MCF 10A (cell line): ENCODE results near the gene GFER. TPM values are rescaled to one million over a fixed set of nuclear protein-coding genes. Genes with fewer than 3 reads are reported as not detected.
A peak's percentile ranks its signal among the peaks of the same experiment; 100 is the strongest.

Experiments used
- BruUV-seq: library from RNA; stranded (reverse); fragments of 400-500 nt; replicated peaks from 2 replicates; lab custom pipeline; 2021; lab: Mats Ljungman, UMichigan
- CTCF ChIA-PET: fragments of 300-600 bp; sonication (Branson Sonifier 250); formaldehyde crosslinking; extraction: SDS; loops from one replicate; lab custom pipeline; 2021; ENCODE audit warnings: antibody characterized with exemption, inconsistent platforms; lab: Yijun Ruan, JAX
- POLR2A ChIA-PET: fragments of 300-600, 350-650 bp; sonication (Branson Sonifier 250); formaldehyde crosslinking; extraction: SDS; loops from one replicate; lab custom pipeline; 2020; ENCODE audit warnings: antibody characterized with exemption, inconsistent platforms; lab: Yijun Ruan, JAX
- DNase-seq: peaks from one replicate; pipeline ENCODE4 v3.0.0-alpha.2; 2018; ENCODE audit not compliant: unreplicated experiment
- H3K27ac Mint-ChIP-seq: one replicate; pipeline ENCODE4 v1.8.0; 2022; ENCODE audit warnings: mild to moderate bottlenecking, low read depth, mixed read lengths; ENCODE audit not compliant: unreplicated experiment
- H3K27me3 Mint-ChIP-seq: one replicate; pipeline ENCODE4 v1.8.0; 2022; ENCODE audit warnings: mixed read lengths; ENCODE audit not compliant: insufficient read depth, unreplicated experiment
- H3K36me3 Mint-ChIP-seq: one replicate; pipeline ENCODE4 v1.8.0; 2022; ENCODE audit warnings: mild to moderate bottlenecking, moderate library complexity, mixed read lengths; ENCODE audit not compliant: insufficient read depth, unreplicated experiment
- H3K4me1 Mint-ChIP-seq: one replicate; pipeline ENCODE4 v1.8.0; 2022; ENCODE audit warnings: mixed read lengths; ENCODE audit not compliant: insufficient read depth, unreplicated experiment
- H3K4me3 Mint-ChIP-seq: one replicate; pipeline ENCODE4 v1.8.0; 2022; ENCODE audit warnings: mild to moderate bottlenecking, moderate library complexity, mixed read lengths; ENCODE audit not compliant: unreplicated experiment
- H3K9me3 Mint-ChIP-seq: one replicate; pipeline ENCODE4 v1.8.0; 2022; ENCODE audit warnings: mixed read lengths; ENCODE audit not compliant: unreplicated experiment
- CTCF ChIP-seq: fragments of 200-600 bp; IDR thresholded peaks from one replicate; pipeline ENCODE4 v1.8.0; 2022; ENCODE audit warnings: antibody characterized with exemption, mild to moderate bottlenecking; ENCODE audit not compliant: unreplicated experiment
- intact Hi-C: fragments of 100-400 bp; cut with micrococcal nuclease; formaldehyde crosslinking; loops from 2 replicates; pipeline ENCODE4 v1.14.1; 2022
- total RNA-seq: library from RNA; stranded (reverse); gene quantifications from 2 replicates; pipeline ENCODE4 v1.2.3, GENCODE V29; 2022

Gene GFER
- total RNA-seq, 1 experiment from 2014 or later: 40.8 TPM

- H3K4me3 Mint-ChIP-seq: peak overlapping the region; percentile 92
- no peak overlapping the region for H3K27ac Mint-ChIP-seq
- peaks cover 21% of the 10 kb centered on the region for H3K36me3 Mint-ChIP-seq
- H3K9me3 Mint-ChIP-seq: no peaks in the 10 kb centered on the region
- ChIA-PET CTCF (interaction anchor here (0.8 to 1.3 kb wide), 2 partner anchors 9 to 10 kb away, joined by 3 read pairs; no protein-coding TSS in a partner anchor), POLR2A (interaction anchor here (0.9 to 1.5 kb wide), 2 partner anchors 9 to 10 kb away, joined by 3 to 9 read pairs; partner anchors contain the start of genes GFER and RPS2)
- BruUV-seq: no TSS peak
- H3K27me3 Mint-ChIP-seq: no peaks in the 10 kb centered on the region
- TF ChIP-seq CTCF: no peak
- intact Hi-C loops: no loop called here
- no peak for DNase-seq
- H3K4me1 Mint-ChIP-seq: peaks cover 13% of the 10 kb centered on the region
These were observed 10.4 kb upstream of the GFER start for GRCh38 chr16:1973461-1974156.

- ChIA-PET CTCF (interaction anchor here (1.3 kb wide), 1 partner anchor 11 kb away, joined by 3 read pairs; no protein-coding TSS in a partner anchor), POLR2A (interaction anchor here (1.1 to 1.5 kb wide), 3 partner anchors 9 to 10 kb away, joined by 6 to 9 read pairs (median 6); partner anchors contain the start of gene RPS2)
- intact Hi-C loops: no loop called here
- TF ChIP-seq CTCF: no peak
- Mint-ChIP-seq H3K27me3 (no peaks in the 10 kb centered on the region), H3K4me1 (peaks cover 13% of the 10 kb centered on the region), H3K27ac (no peak overlapping the region), H3K4me3 (no peak overlapping the region), H3K36me3 (peaks cover 25% of the 10 kb centered on the region), H3K9me3 (no peaks in the 10 kb centered on the region)
- DNase-seq: no peak
- no TSS peak for BruUV-seq
These were observed 9.6 kb upstream of the GFER start for GRCh38 chr16:1974157-1975070.

GRCh38 chr16:1975432-1976215 is 8.4 kb upstream of the GFER start:
- DNase-seq: no peak
- ChIA-PET CTCF (no interaction called here), POLR2A (interaction anchor here (0.5 to 1.2 kb wide), 5 partner anchors 9 to 512 kb away, joined by 3 to 6 read pairs (median 3); partner anchors contain the start of gene RPS2)
- peaks cover 13% of the 10 kb centered on the region for H3K4me1 Mint-ChIP-seq
- H3K9me3 Mint-ChIP-seq: no peaks in the 10 kb centered on the region
- TF ChIP-seq CTCF: no peak
- BruUV-seq: TSS peak; percentile 10
- H3K4me3 Mint-ChIP-seq: no peak overlapping the region
- intact Hi-C loops: no loop called here
- H3K36me3 Mint-ChIP-seq: peaks cover 30% of the 10 kb centered on the region
- H3K27me3 Mint-ChIP-seq: no peaks in the 10 kb centered on the region
- no peak overlapping the region for H3K27ac Mint-ChIP-seq
